Endothelial cell of umbilical vein (primary cell): ENCODE data around the gene TRPM1. TPM values are rescaled to one million over a fixed set of nuclear protein-coding genes. Genes with fewer than 3 reads are reported as not detected.

Source experiments
- BruUV-seq: library from RNA; stranded (reverse); fragments of 400-500 nt; replicated peaks from 2 replicates; lab custom pipeline; 2021; lab: Mats Ljungman, UMichigan
- CTCF ChIA-PET: fragments of 300-600, 350-600 bp; sonication (Branson Sonifier 250); formaldehyde crosslinking; loops from one replicate; lab custom pipeline; 2021; ENCODE audit warnings: antibody characterized with exemption, inconsistent platforms; lab: Charles Lee
- POLR2A ChIA-PET: fragments of 300-600, 350-600 bp; sonication (Branson Sonifier 250); formaldehyde crosslinking; loops from one replicate; lab custom pipeline; 2021; ENCODE audit warnings: antibody characterized with exemption, inconsistent platforms; lab: Charles Lee
- DNase-seq: peaks from one replicate; pipeline ENCODE4 v3.0.0-alpha.2; 2011; ENCODE audit warnings: low read depth, low spot score
- FAIRE-seq: peaks from 2 replicates; lab custom pipeline; 2011; peaks lifted over from hg19 to GRCh38; lab: Jason Lieb, UNC
- H2AFZ ChIP-seq: 2 replicates; pipeline ENCODE4 v1.6.0; 2012; ENCODE audit warnings: low read depth, low read length, control low read depth, inconsistent platforms
- H3K27ac ChIP-seq: 2 replicates; pipeline ENCODE4 v1.5.1; 2011; ENCODE audit warnings: low read depth, mild to moderate bottlenecking, control low read depth, low read length, moderate library complexity; ENCODE audit not compliant: insufficient read depth
- H3K27me3 ChIP-seq, 2 experiments: 2 replicates each; pipeline versions ENCODE4 v1.6.0 to v1.6.1; 2011; ENCODE audit warnings: low read length in 2 of 2, mixed read lengths in 1 of 2; ENCODE audit not compliant: control insufficient read depth in 2 of 2, insufficient read depth in 2 of 2
- H3K36me3 ChIP-seq, 2 experiments: 2 replicates in 1 of 2; 3 replicates in 1 of 2; pipeline ENCODE4 v1.5.1; 2011; ENCODE audit warnings: low read length in 2 of 2, mild to moderate bottlenecking in 1 of 2, moderate library complexity in 1 of 2; ENCODE audit not compliant: control insufficient read depth in 2 of 2, insufficient read depth in 2 of 2; ENCODE audit errors: extremely low read depth in 1 of 2
- H3K4me1 ChIP-seq: 3 replicates; pipeline ENCODE4 v1.5.1; 2011; ENCODE audit warnings: mild to moderate bottlenecking, low read length; ENCODE audit not compliant: control insufficient read depth, insufficient read depth; ENCODE audit errors: extremely low read depth
- H3K4me2 ChIP-seq: 2 replicates; pipeline ENCODE4 v1.6.1; 2011; ENCODE audit warnings: low read length, control low read depth, mixed read lengths; ENCODE audit not compliant: insufficient read depth
- H3K4me3 ChIP-seq, 3 experiments: fragments of 200-600 bp in 1 of 3; sonication (generic), shearing (Covaris generic) in 1 of 3; replicated peaks in 1 of 3; 2 replicates each; pipeline ENCODE4 v1.5.1; 2011 to 2016; ENCODE audit warnings: control low read depth in 3 of 3, low read length in 3 of 3, mild to moderate bottlenecking in 2 of 3, inconsistent platforms in 1 of 3, low read depth in 1 of 3, moderate library complexity in 1 of 3; ENCODE audit not compliant: insufficient read depth in 1 of 3
- H3K79me2 ChIP-seq: 2 replicates; pipeline ENCODE4 v1.6.0; 2012; ENCODE audit warnings: low read length, inconsistent platforms; ENCODE audit not compliant: control insufficient read depth, insufficient read depth
- H3K9ac ChIP-seq: replicated peaks from 2 replicates; pipeline ENCODE3; 2011; ENCODE audit warnings: low read length, control low read depth; ENCODE audit not compliant: insufficient read depth; ENCODE audit errors: extremely low read depth
- H3K9me1 ChIP-seq: replicated peaks from 3 replicates; pipeline ENCODE4 v1.6.0; 2011; ENCODE audit warnings: mild to moderate bottlenecking, low read length; ENCODE audit not compliant: control insufficient read depth, insufficient read depth; ENCODE audit errors: extremely low read depth
- H3K9me3 ChIP-seq: replicated peaks from 2 replicates; pipeline ENCODE4 v1.5.1; 2012; ENCODE audit warnings: low read length, inconsistent platforms; ENCODE audit not compliant: control insufficient read depth, insufficient read depth
- H4K20me1 ChIP-seq: replicated peaks from 2 replicates; pipeline ENCODE3; 2011; ENCODE audit warnings: mild to moderate bottlenecking, low read length; ENCODE audit not compliant: control insufficient read depth, insufficient read depth; ENCODE audit errors: extremely low read depth
- CTCF ChIP-seq, 2 donors: IDR thresholded peaks; 1 replicate in 1 of 2; 2 replicates in 1 of 2; pipeline ENCODE4 v1.5.1; 2011; ENCODE audit warnings: low read length in 2 of 2, mild to moderate bottlenecking in 2 of 2, moderate library complexity in 2 of 2, control low read depth in 1 of 2, inconsistent platforms in 1 of 2, low read depth in 1 of 2; ENCODE audit not compliant: insufficient read depth in 1 of 2; ENCODE audit errors: extremely low read depth in 1 of 2
- EZH2 ChIP-seq: IDR thresholded peaks from 2 replicates; pipeline ENCODE4 v1.6.1; 2012; ENCODE audit warnings: borderline replicate concordance, low read depth, mild to moderate bottlenecking, moderate library complexity, low read length, inconsistent platforms; ENCODE audit not compliant: severe bottlenecking
- FOS ChIP-seq: IDR thresholded peaks from 2 replicates; pipeline ENCODE4 v1.6.1; 2011; ENCODE audit warnings: mild to moderate bottlenecking, low read length, moderate library complexity, borderline replicate concordance; ENCODE audit not compliant: insufficient read depth
- GATA2 ChIP-seq: IDR thresholded peaks from 2 replicates; pipeline ENCODE4 v1.7.0; 2011; ENCODE audit warnings: low read depth, mild to moderate bottlenecking, moderate library complexity, mixed read lengths, low read length; ENCODE audit not compliant: insufficient read length, insufficient read depth
- JUN ChIP-seq: IDR thresholded peaks from 2 replicates; pipeline ENCODE4 v1.6.1; 2011; ENCODE audit warnings: borderline replicate concordance, low read depth; ENCODE audit not compliant: insufficient read length, insufficient read depth
- MAX ChIP-seq: IDR thresholded peaks from 2 replicates; pipeline ENCODE4 v1.6.1; 2011; ENCODE audit not compliant: insufficient read depth, insufficient read length
- MYC ChIP-seq: IDR thresholded peaks from one replicate; pipeline ENCODE4 v1.6.1; 2011; ENCODE audit warnings: mild to moderate bottlenecking, low read depth, low read length
- POLR2A ChIP-seq: IDR thresholded peaks from 2 replicates; pipeline ENCODE4 v1.6.1; 2012; ENCODE audit warnings: low read depth, mild to moderate bottlenecking, control low read depth, low read length
- POLR2AphosphoS5 ChIP-seq: IDR thresholded peaks from 2 replicates; pipeline ENCODE4 v1.6.1; 2012; ENCODE audit warnings: low read depth, mild to moderate bottlenecking, control low read depth, low read length, moderate library complexity; ENCODE audit not compliant: insufficient read depth
- dilution Hi-C: fragments of 300-500 bp; cut with MboI; formaldehyde crosslinking; loops from one replicate; pipeline ENCODE4 v1.15.0; 2019; ENCODE audit warnings: low sequenced_read_pairs; ENCODE audit not compliant: extremely low pct_ligation_motif_present
- intact Hi-C: fragments of 100-400 bp; cut with micrococcal nuclease; formaldehyde crosslinking; loops from one replicate; pipeline ENCODE4 v1.10.0; 2022
- polyA plus RNA-seq, 4 experiments: library from polyadenylated mRNA; depleted of rRNA in 3 of 4; stranded (reverse) in 3 of 4; unstranded in 1 of 4; fragments of >200 nt; gene quantifications; 2 replicates each; pipeline versions ENCODE4 v1.2.1 to v1.2.3, GENCODE V29; 2011 to 2012; ENCODE audit warnings: missing spikeins in 1 of 4
- total RNA-seq: library from RNA; stranded (reverse); gene quantifications from 2 replicates; pipeline ENCODE4 v1.2.3, GENCODE V29; 2021

The TRPM1 gene
- total and polyA plus RNA-seq, 2 donors (not counting 3 experiments of a cell fraction or from before 2014, with no cell fraction given), result 0.19 TPM; not detected in 1

- peak overlapping the region; percentile 100 for H3K27ac ChIP-seq
- no peaks in the 10 kb centered on the region for H3K9me1 ChIP-seq
- ChIA-PET CTCF (interaction anchor here (1.1 to 2.9 kb wide), 7 partner anchors 9 to 105 kb away, joined by 3 to 13 read pairs (median 7); partner anchors contain the start of gene MTMR10), POLR2A (interaction anchor here (1.1 to 3.7 kb wide), 6 partner anchors 9 to 104 kb away, joined by 3 to 9 read pairs (median 4); partner anchors contain the start of gene MTMR10)
- H2AFZ ChIP-seq, result no peak overlapping the region
- H3K27me3 ChIP-seq, result no peaks in the 10 kb centered on the region
- peak overlapping the region; percentile 58 for H3K4me2 ChIP-seq
- no peaks in the 10 kb centered on the region for H4K20me1 ChIP-seq
- no peaks in the 10 kb centered on the region for H3K79me2 ChIP-seq
- H3K9ac ChIP-seq, result peak overlapping the region; percentile 80
- H3K4me1 ChIP-seq, result peaks cover 43% of the 10 kb centered on the region
- no peak overlapping the region for H3K4me3 ChIP-seq
- FAIRE-seq (peak; percentile 92), DNase-seq (peak; percentile 97)
- dilution Hi-C loops, result no loop called here
- BruUV-seq, result no TSS peak
- H3K36me3 ChIP-seq, result no peaks in the 10 kb centered on the region
- intact Hi-C loops, result loop anchor here (5.0 kb wide), 1 partner anchor 58 kb away; no protein-coding TSS in a partner anchor
- H3K9me3 ChIP-seq, result no peaks in the 10 kb centered on the region
- TF ChIP-seq MAX (no peak), GATA2 (peak; percentile 98), POLR2AphosphoS5 (peak; percentile 94), FOS (peak; percentile 93), CTCF (IDR thresholded peaks at IDR 0.05; ENCODE audit: extremely low read depth in 1 of 2, insufficient read depth in 1 of 2, low read depth in 1 of 2, low read length in 2 of 2) (no peak), JUN (peak; percentile 91), POLR2A (peak; percentile 58), EZH2 (no peak), MYC (peak; percentile 91)
These were observed 77.2 kb downstream of the TRPM1 start for GRCh38 chr15:31024330-31024729.
